HK-2 (cell line): ENCODE measurements around the gene KIFC1.
"Not testable (repeated sequence)": the region's sequence is repeated elsewhere in the genome, so short reads cannot be mapped to it uniquely, and the experiment has no call there.

ENCODE experiments used
- DNase-seq: peaks from one replicate; pipeline ENCODE4 v3.0.0-alpha.2; 2018; ENCODE audit not compliant: unreplicated experiment

KIFC1 gene

GRCh38 chr6:33373960-33374910 lies 17.4 kb upstream of the KIFC1 start:
- no peak for DNase-seq

- peak; percentile 45 for DNase-seq
Measured at GRCh38 chr6:33375143-33375671, 16.4 kb upstream of the KIFC1 start.

- no peak for DNase-seq
Measured at GRCh38 chr6:33377171-33377570, 14.5 kb upstream of the KIFC1 start.

GRCh38 chr6:33379184-33379583 lies 12.4 kb upstream of the KIFC1 start:
- DNase-seq, result not testable (repeated sequence)

GRCh38 chr6:33380272-33380981 lies 11.2 kb upstream of the KIFC1 start:
- no peak for DNase-seq

GRCh38 chr6:33383427-33384185 lies 8.0 kb upstream of the KIFC1 start:
- no peak for DNase-seq

GRCh38 chr6:33384581-33385020 lies 7.0 kb upstream of the KIFC1 start:
- no peak for DNase-seq

GRCh38 chr6:33390173-33390572 lies 1.4 kb upstream of the KIFC1 start:
- DNase-seq, result no peak

GRCh38 chr6:33390767-33391277 lies 801 bp upstream of the KIFC1 start:
- no peak for DNase-seq

GRCh38 chr6:33391922-33392594 lies 435 bp downstream of the KIFC1 start:
- DNase-seq, result no peak

GRCh38 chr6:33392595-33392948 lies 949 bp downstream of the KIFC1 start:
- no peak for DNase-seq

GRCh38 chr6:33392979-33393378 lies 1.4 kb downstream of the KIFC1 start:
- no peak for DNase-seq

GRCh38 chr6:33397541-33397940 lies 5.9 kb downstream of the KIFC1 start:
- no peak for DNase-seq

GRCh38 chr6:33398601-33399000 lies 7.0 kb downstream of the KIFC1 start:
- not testable (repeated sequence) for DNase-seq

GRCh38 chr6:33399881-33400280 lies 8.3 kb downstream of the KIFC1 start:
- not testable (repeated sequence) for DNase-seq

- no peak for DNase-seq
Measured at GRCh38 chr6:33404884-33405283, 13.3 kb downstream of the KIFC1 start.

- no peak for DNase-seq
Measured at GRCh38 chr6:33405386-33405940, 13.8 kb downstream of the KIFC1 start.

- no peak for DNase-seq
Measured at GRCh38 chr6:33406126-33406525, 14.5 kb downstream of the KIFC1 start.

- DNase-seq, result no peak
Measured at GRCh38 chr6:33407132-33407718, 15.6 kb downstream of the KIFC1 start.

GRCh38 chr6:33410050-33410710 lies 18.6 kb downstream of the KIFC1 start:
- DNase-seq, result peak; percentile 99
